Subcutaneous adipose tissue (tissue), 4 donors: Measurements from ENCODE around the gene FAM76B. TPM values are rescaled to one million over a fixed set of nuclear protein-coding genes. Genes with fewer than 3 reads are reported as not detected.

Experiments used
- CTCF ChIP-seq: fragments of 450-650 bp; IDR thresholded peaks from one replicate; pipeline ENCODE4 v1.5.1; 2016; ENCODE audit warnings: low read depth, mild to moderate bottlenecking, control low read depth, antibody characterized with exemption, moderate library complexity
- total RNA-seq, 4 donors: library from RNA; depleted of rRNA; stranded (reverse); fragments of >200 nt; gene quantifications; one replicate each; pipeline ENCODE4 v1.1.0, GENCODE V29; 2016

The FAM76B gene
- total RNA-seq, 4 donors from 2014 or later: 37.4 to 64.5 (median 53.9) TPM

GRCh38 chr11:95768521-95768920 lies 21.1 kb downstream of the FAM76B start:
- TF ChIP-seq CTCF: no peak

GRCh38 chr11:95767498-95767897 lies 22.1 kb downstream of the FAM76B start:
- TF ChIP-seq CTCF: no peak

GRCh38 chr11:95766701-95767100 lies 22.9 kb downstream of the FAM76B start:
- no peak for TF ChIP-seq CTCF

GRCh38 chr11:95764267-95764898 lies 25.2 kb downstream of the FAM76B start:
- TF ChIP-seq CTCF: no peak

GRCh38 chr11:95762534-95762933 lies 27.0 kb downstream of the FAM76B start:
- no peak for TF ChIP-seq CTCF

GRCh38 chr11:95760941-95761340 lies 28.6 kb downstream of the FAM76B start:
- no peak for TF ChIP-seq CTCF

GRCh38 chr11:95751515-95751914 lies 38.1 kb downstream of the FAM76B start:
- TF ChIP-seq CTCF: no peak
